ENCODE measurements around the gene SLC38A10. TPM values are rescaled to one million over a fixed set of nuclear protein-coding genes. Genes with fewer than 3 reads are reported as not detected.
"Not testable (repeated sequence)": the region's sequence is repeated elsewhere in the genome, so short reads cannot be mapped to it uniquely, and the experiment has no call there.

SLC38A10 gene
- total RNA-seq, 1 donor from 2014 or later: 35.5 TPM

DNA sequence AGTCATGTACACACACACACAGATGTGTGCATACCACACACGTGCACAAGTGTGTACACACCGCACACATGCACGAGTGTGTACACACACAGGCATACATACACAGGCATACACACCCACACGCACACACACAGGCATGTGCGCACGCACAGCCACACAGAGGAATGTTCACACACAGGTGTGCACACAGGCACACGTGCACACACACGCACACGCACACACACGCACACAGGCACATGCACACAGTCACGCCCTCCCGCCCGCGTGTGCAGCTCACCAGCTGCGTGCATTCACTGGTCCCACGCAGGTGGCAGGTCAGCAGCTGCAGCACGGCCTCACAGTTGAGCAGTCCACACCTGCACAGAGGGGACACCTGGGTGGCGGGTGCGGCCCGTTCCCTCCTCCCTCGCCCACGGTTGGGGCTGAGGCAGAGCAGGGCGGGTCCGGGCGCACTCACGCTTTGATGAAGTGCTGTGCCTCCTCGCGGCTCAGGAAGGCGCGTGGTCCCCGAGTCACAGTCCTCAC lies 63.9 kb downstream of the SLC38A10 start:
- no peak for TF ChIP-seq CTCF (IDR thresholded peaks at IDR 0.05; ENCODE audit: insufficient read depth, low read length, severe bottlenecking)
- no peak overlapping the region for H3K4me3 ChIP-seq (ENCODE audit: low read depth, low read length)
- H3K27me3 ChIP-seq (ENCODE audit: control insufficient read depth, insufficient read depth, low read length): no peaks in the 10 kb centered on the region
- DNase-seq (ENCODE audit: low read depth): no peak
- peaks cover 19% of the 10 kb centered on the region for H3K36me3 ChIP-seq (ENCODE audit: control insufficient read depth, insufficient read depth, low read length)
- peak; percentile 99 for FAIRE-seq

- Histone ChIP-seq H3K36me3 (ENCODE audit: control insufficient read depth, insufficient read depth, low read length) (peaks cover 16% of the 10 kb centered on the region), H3K4me3 (ENCODE audit: low read depth, low read length) (no peak overlapping the region), H3K27me3 (ENCODE audit: control insufficient read depth, insufficient read depth, low read length) (no peaks in the 10 kb centered on the region)
- TF ChIP-seq CTCF (IDR thresholded peaks at IDR 0.05; ENCODE audit: insufficient read depth, low read length, severe bottlenecking): peak; percentile 41
- DNase-seq (ENCODE audit: low read depth) (no peak), FAIRE-seq (no peak)
Observed at GRCh38 chr17:81230043-81230820, 64.9 kb downstream of the SLC38A10 start.

- Histone ChIP-seq H3K4me3 (ENCODE audit: low read depth, low read length) (no peak overlapping the region), H3K27me3 (ENCODE audit: control insufficient read depth, insufficient read depth, low read length) (no peaks in the 10 kb centered on the region), H3K36me3 (ENCODE audit: control insufficient read depth, insufficient read depth, low read length) (peaks cover 16% of the 10 kb centered on the region)
- FAIRE-seq (no peak), DNase-seq (ENCODE audit: low read depth) (no peak)
- TF ChIP-seq CTCF (IDR thresholded peaks at IDR 0.05; ENCODE audit: insufficient read depth, low read length, severe bottlenecking): no peak
Observed at GRCh38 chr17:81229666-81229920, 65.5 kb downstream of the SLC38A10 start.

DNA sequence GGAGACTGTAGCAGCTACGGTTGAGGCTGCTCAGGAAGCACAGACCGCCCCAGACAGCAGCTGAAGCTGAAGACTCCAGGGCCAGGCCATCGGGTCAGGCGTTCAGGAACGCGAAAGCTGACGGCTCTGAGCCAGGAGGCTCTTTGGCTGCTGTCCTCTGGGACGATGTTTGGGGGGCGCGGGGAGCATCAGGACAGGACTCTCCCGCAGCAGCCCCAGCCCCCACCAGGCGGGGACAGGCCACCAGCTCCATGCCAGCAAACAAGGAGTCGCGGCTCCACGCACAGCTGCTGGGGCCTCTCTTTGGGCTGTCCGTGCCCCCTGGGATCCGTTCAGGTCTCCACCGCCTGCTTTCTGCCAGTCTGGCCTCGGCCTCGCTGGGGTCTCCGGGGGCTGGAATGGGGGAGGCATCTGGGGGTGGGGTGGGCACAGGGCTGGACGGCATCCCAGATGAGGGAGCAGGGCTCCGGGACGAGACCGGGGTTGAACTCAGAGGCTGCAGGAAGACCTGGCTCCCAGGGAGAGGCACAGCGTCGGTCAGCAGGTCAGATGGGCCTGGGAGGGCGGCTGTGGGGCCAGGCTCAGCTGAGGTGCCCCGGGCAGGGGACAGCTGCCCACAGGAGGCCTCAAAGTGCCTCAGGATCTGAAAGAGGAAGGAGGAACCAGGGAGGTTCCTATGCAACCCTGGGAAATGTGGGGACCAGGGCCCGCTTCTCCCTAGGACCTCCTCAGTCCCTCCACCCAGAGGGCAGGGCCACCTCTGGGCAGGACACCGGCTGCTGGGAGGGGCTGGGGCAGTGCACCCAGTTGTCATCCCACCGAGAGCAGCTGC lies 66.1 kb downstream of the SLC38A10 start:
- FAIRE-seq (no peak), DNase-seq (ENCODE audit: low read depth) (no peak)
- H3K36me3 ChIP-seq (ENCODE audit: control insufficient read depth, insufficient read depth, low read length): peaks cover 15% of the 10 kb centered on the region
- H3K27me3 ChIP-seq (ENCODE audit: control insufficient read depth, insufficient read depth, low read length): no peaks in the 10 kb centered on the region
- H3K4me3 ChIP-seq (ENCODE audit: low read depth, low read length): no peak overlapping the region
- TF ChIP-seq CTCF (IDR thresholded peaks at IDR 0.05; ENCODE audit: insufficient read depth, low read length, severe bottlenecking): no peak

- no peak for FAIRE-seq
- DNase-seq (ENCODE audit: low read depth): no peak
- peaks cover 12% of the 10 kb centered on the region for H3K36me3 ChIP-seq (ENCODE audit: control insufficient read depth, insufficient read depth, low read length)
- H3K4me3 ChIP-seq (ENCODE audit: low read depth, low read length): no peak overlapping the region
- no peak for TF ChIP-seq CTCF (IDR thresholded peaks at IDR 0.05; ENCODE audit: insufficient read depth, low read length, severe bottlenecking)
- H3K27me3 ChIP-seq (ENCODE audit: control insufficient read depth, insufficient read depth, low read length): no peaks in the 10 kb centered on the region
Observed at GRCh38 chr17:81228420-81228819, 66.7 kb downstream of the SLC38A10 start.

DNA sequence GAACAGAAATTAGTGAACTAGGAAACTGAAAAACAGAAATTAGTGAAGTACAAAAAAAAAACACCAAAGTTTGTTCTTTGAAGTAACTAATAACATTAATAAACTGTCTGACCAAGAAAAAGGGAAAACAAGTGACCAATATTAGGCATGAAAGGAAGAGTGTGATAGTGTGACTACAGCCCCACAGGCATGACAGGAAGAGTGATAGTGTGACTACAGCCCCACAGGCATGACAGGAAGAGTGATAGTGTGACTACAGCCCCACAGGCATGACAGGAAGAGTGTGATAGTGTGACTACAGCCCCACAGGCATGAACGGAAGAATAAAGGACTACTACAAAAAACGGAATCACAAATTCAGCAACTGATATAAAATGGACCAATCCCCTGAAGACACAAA lies 67.5 kb downstream of the SLC38A10 start:
- H3K27me3 ChIP-seq (ENCODE audit: control insufficient read depth, insufficient read depth, low read length); DNase-seq (ENCODE audit: low read depth); FAIRE-seq: not testable (repeated sequence)

More for the DNA sequence above, 67.5 kb downstream of the SLC38A10 start:
- not testable (repeated sequence) for H3K36me3 ChIP-seq (ENCODE audit: control insufficient read depth, insufficient read depth, low read length); H3K4me3 ChIP-seq (ENCODE audit: low read depth, low read length)
